HG03139 (cell line): ENCODE results near the gene MAP2K3.
"Not testable (repeated sequence)": the region's sequence is repeated elsewhere in the genome, so short reads cannot be mapped to it uniquely, and the experiment has no call there.

ENCODE experiments used
- ATAC-seq: cut with Tn5 transposase; IDR thresholded peaks from one replicate; pipeline ENCODE4 v1.9.1; 2021; ENCODE audit not compliant: unreplicated experiment

The MAP2K3 gene

GRCh38 chr17:21349358-21350050 is 65.0 kb downstream of the MAP2K3 start:
- ATAC-seq = not testable (repeated sequence)

DNA sequence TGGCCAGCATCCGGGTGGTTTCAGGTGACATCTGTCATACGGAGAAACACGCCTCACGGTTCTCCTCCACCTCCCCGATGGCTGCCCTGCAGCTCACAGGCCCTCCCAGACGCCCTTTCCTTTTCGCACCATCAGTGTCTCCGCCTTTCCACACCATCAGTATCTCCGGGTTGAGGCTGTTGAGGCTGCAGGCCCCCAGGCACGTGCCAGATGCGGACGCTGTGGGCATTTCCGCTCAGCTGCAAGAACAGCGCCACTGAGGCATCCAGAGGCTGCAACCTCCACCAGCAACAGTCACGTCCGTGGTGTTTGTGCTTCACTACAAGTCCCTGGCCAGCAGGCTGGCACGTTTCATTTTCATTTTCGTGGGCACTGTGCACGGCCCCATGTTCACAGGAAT is 66.0 kb downstream of the MAP2K3 start:
- ATAC-seq = not testable (repeated sequence)

- ATAC-seq = no peak
These were observed 67.0 kb downstream of the MAP2K3 start for GRCh38 chr17:21351366-21352065.

GRCh38 chr17:21352221-21352980 is 67.9 kb downstream of the MAP2K3 start:
- ATAC-seq = no peak

GRCh38 chr17:21352981-21353265 is 68.4 kb downstream of the MAP2K3 start:
- no peak for ATAC-seq

GRCh38 chr17:21353326-21354010 is 69.0 kb downstream of the MAP2K3 start:
- no peak for ATAC-seq

GRCh38 chr17:21354796-21355385 is 70.4 kb downstream of the MAP2K3 start:
- ATAC-seq = no peak

DNA sequence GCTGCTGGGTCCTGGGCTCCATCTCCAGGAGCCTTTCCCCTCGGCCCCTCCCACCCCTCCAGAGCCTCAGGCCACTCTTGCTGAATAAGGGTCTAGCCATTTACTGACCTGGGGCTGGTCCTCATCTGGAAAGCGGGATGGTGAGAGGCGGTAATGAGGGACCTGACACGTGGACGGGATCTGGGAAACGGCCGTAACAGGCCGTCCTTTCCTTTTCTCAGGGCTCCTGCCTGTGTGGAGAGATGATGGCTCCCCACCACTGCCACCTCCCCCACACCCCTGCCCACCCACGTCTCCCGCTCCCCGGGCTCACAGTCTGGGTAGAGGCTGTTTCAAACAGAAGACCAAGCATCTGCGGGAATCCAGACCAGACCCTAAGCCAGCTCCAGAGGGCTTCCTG is 71.1 kb downstream of the MAP2K3 start:
- ATAC-seq = no peak

- no peak for ATAC-seq
These were observed 72.1 kb downstream of the MAP2K3 start for GRCh38 chr17:21356537-21357127.

GRCh38 chr17:21357281-21357680 is 72.8 kb downstream of the MAP2K3 start:
- ATAC-seq = no peak

GRCh38 chr17:21357696-21358656 is 73.5 kb downstream of the MAP2K3 start:
- ATAC-seq = no peak

- ATAC-seq = no peak
These were observed 74.4 kb downstream of the MAP2K3 start for GRCh38 chr17:21358682-21359482.

DNA sequence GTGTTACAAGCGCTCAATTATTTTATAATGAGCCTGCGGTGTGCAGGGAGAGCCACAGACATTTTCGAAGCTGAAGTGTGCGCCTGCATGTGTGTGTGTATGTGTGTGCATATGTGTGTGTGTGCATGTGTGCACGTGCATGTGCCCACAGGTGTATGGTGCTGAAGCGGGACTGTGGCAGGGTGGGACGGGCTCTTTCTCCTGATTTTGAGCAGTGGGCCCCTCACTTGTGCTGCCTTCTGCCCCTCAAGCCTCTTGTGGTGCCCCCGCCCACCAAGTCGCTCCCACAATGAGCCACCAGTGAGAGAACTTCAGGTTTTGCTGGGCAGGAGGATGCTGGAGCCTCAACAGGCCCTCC is 75.0 kb downstream of the MAP2K3 start:
- ATAC-seq = no peak

DNA sequence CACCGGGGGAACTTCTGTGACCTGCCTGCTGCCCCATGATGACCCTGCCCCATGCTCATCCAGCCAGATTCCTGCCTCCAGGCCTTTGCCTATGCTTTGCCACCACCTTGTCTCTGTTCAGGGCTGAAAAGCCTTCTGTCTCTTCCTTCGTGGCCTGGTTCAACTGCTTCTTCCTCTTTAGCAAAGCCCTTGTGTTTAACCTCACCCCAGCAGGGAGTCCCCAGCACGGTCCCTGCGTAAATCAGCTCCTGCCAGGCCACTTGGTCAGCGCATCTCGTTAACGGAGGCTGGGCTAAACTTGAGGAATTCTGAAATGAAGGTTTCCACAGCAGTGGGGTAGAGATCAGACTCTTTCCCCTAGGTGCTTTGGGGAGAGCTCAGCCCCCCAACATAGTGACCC is 75.5 kb downstream of the MAP2K3 start:
- no peak for ATAC-seq

DNA sequence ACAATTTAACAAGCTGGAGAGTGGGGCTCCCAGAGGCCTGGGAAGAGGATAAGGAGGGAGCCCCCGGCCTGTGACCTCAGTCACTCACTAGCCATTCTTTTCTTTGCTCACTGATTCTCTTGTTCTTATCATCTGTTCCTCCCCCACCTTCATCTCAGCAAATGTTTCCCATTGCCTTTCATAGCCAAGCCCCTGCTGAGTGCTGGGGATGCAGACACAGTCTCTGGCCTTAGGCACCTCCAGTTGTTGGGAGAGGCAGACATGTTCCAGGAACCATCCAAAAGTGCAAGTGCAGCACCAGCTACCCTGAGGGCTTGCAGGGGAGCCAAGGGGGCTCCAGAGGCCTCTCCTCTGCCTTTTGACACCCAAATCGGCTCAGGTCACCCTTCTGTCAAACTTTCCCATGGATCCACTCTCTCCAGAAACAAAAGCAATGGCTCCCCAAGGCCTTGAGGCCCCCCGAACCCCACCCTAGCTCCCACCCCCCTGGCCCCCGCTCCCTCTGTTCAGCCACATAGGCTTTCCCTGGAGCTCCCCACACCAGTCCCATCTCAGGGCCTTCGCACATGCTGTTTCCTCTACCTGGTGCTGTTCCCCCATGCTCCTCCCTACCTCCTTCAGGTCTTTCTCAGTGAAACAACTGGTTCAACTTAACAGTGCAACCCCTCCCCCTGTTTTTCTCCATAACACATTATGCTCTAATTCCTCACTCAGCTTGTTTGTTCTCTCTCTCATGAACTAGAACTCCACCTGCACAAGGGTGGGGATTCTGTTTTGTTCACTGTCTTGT is 76.7 kb downstream of the MAP2K3 start:
- no peak for ATAC-seq

GRCh38 chr17:21362331-21362931 is 77.9 kb downstream of the MAP2K3 start:
- no peak for ATAC-seq

DNA sequence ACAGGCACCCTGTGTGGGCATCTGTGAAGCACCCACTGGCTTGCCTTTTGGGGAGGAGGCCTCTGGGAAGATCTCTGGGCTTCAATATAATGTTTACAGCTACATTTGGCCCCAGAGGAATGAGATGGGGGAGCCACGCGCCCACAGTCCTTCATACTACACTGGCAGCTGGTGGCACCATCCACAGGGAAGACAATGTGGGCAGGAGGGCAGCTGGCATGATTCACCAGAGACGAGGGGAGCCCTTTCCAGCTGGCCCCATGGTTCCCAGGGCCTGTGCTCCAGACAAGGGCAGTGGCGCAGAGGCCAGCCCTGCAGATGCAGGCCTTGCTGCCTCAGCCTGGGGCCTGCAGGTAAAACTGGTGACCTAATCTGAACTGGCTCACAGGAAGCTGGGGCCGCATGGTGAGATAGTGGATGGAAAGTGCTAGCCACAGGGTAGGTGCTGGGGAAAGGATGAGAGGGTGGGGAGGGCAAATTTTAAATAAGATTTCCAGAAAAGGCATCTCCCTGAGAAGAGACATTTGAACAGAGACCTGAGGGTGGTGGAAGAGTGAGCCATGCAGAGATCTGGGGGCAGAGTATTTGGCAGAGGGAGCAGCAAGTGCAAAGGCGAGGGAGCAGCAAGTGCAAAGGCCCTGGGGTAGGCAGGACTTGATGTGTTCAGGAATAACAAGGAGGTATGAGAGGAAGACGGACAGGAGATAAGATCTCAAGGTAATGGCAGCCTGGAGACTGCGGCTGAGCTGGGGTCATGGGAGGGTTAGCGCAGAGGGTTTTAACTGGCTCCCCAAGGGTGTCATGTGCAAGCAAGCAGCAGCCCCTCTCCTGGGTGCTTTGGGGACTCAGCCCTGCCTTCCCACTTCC is 79.5 kb downstream of the MAP2K3 start:
- no peak for ATAC-seq
